GM23338 (cell line): ENCODE data around the gene NGLY1.

Source experiments
- CREB1 ChIP-seq: fragments of 250-450 bp; sonication (Bioruptor Pico); IDR thresholded peaks from 2 replicates; pipeline ENCODE4 v1.5.0; 2020; ENCODE audit warnings: low read depth, mild to moderate bottlenecking, moderate library complexity
- CTCF ChIP-seq, 2 experiments: fragments of 200-600 bp in 1 of 2; sonication (generic) in 1 of 2; conservative IDR thresholded peaks; 2 replicates each; pipeline versions ENCODE4 v1.5.1 to v1.6.1; 2016 to 2017; ENCODE audit warnings: antibody characterized with exemption in 2 of 2, low read depth in 2 of 2, mild to moderate bottlenecking in 2 of 2, moderate library complexity in 1 of 2
- EZH2phosphoT487 ChIP-seq: fragments of 200-600 bp; sonication (generic); IDR thresholded peaks from one replicate; pipeline ENCODE4 v1.8.1; 2018; ENCODE audit warnings: antibody characterized with exemption; ENCODE audit not compliant: unreplicated experiment
- POLR2AphosphoS5 ChIP-seq: IDR thresholded peaks from 2 replicates; pipeline ENCODE4 v1.6.1; 2016; ENCODE audit warnings: antibody characterized with exemption, low read depth

DNA sequence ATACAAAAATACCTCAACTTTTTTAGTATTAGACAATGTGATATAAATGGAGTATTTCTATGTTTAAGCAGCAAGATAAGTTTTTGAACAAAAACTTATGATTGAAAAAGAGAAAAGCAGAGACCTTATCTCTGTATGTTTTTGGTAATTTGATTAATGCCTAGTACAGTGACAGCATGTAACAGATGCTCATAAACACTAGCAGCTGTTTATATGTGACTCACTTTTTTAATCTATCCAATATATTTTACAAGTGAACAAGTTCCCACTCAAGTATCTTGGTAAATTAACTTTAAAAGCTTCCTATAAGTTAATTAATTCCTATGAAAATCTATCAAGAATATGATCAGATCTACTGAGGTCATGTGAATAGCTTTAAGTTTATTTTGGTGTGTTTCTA lies 55.1 kb downstream of the NGLY1 start:
- TF ChIP-seq CREB1 (CRISPR knock-in tag) (no peak), CTCF (conservative IDR thresholded peaks at IDR 0.05; ENCODE audit: low read depth in 2 of 2) (no peak), POLR2AphosphoS5 (no peak), EZH2phosphoT487 (no peak)
